ENCODE data around the gene LHX4. TPM values are rescaled to one million over a fixed set of nuclear protein-coding genes. Genes with fewer than 3 reads are reported as not detected.

Gene LHX4
- total RNA-seq, 1 donor from 2014 or later, result not detected

DNA sequence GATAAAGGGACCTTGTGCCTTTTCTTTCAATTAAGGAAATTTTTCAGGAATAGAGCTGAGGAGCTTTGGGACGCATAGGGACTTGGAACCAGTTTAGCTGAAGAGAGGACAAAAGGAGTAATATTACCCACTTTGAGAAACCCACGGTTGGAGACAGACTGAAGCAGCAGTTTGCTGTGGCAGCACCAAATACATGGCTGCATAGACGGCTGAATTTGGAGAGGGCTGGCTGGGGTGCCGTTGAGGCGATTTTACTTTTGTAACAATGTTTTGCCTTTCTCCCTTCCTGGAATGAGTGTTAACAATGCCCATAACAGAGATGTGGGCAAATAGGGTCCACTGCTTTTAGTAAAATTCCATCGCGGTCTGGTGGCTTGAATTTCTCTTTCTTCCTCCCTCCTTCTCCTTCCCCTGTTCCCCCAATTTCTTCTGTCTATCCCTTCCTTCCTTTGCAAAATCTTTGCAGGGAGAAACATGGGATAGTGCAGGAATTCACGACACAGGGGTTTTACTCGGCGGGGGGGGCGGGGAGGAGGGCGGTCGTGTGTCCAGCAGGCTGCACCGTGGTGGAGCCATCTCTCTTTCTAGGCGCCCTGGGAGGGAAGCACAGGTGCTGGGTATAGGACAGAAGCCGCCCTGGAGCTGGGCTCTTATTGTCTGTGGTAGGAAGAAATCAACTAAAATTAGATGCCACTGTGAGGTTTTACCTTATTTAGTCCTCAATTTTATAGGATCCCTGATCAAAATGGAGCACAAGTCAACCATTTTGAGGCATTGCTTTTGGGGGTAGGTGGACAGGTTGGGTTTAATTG, 6.8 kb downstream of the LHX4 start:
- no peak for DNase-seq (ENCODE audit: missing footprints)
- no peak for ATAC-seq
- intact Hi-C loops (cut with DNase I), result no loop called here

DNA sequence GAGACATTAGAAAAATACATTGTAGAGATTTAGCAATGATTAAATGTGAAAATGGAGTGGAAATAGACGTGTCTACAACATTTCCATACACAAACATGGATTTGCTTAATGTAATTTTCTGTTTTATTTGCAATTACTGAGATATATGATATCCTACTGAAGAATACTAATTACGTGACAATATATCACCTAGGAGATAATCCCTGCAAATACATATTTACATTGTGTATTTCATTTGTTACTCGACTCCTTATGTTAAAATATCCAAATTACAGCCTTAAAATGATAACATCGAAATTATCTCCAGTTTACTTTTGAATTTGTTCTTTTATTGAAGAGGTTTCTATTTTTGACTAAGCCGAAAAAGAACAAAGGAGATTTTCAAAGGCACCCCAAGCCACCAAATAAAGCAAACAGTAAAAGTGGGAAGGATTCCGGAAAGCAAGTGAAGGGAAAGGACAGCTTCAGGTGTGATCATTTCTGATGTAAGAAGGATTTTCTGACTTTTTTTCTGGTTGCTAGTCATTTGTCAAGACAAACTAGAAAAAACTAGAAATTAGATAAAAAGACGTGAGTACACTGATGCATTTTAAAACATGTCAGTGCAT, 7.9 kb downstream of the LHX4 start:
- no peak for ATAC-seq
- DNase-seq (ENCODE audit: missing footprints), result no peak
- intact Hi-C loops (cut with DNase I), result no loop called here

DNA sequence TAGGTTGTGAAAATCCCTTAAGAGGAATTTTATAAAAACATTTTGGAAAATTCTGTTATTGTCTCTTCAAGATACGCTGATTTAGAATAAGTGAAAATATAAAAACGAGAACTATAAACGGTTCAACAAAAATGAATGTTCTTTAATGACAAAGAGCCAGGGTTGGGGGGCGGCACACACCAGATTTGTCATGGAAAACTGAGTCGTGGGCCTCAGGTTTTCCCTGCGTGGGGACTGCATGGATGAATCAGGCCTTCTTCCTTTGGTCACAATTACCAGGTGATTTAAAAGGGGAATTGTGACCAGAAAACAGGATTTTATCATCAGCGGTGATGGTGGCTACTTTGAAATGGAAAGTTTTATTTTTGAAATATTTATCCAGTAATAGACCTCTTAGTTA, 8.6 kb downstream of the LHX4 start:
- DNase-seq (ENCODE audit: missing footprints) (no peak), ATAC-seq (no peak)
- intact Hi-C loops (cut with DNase I), result no loop called here

DNA sequence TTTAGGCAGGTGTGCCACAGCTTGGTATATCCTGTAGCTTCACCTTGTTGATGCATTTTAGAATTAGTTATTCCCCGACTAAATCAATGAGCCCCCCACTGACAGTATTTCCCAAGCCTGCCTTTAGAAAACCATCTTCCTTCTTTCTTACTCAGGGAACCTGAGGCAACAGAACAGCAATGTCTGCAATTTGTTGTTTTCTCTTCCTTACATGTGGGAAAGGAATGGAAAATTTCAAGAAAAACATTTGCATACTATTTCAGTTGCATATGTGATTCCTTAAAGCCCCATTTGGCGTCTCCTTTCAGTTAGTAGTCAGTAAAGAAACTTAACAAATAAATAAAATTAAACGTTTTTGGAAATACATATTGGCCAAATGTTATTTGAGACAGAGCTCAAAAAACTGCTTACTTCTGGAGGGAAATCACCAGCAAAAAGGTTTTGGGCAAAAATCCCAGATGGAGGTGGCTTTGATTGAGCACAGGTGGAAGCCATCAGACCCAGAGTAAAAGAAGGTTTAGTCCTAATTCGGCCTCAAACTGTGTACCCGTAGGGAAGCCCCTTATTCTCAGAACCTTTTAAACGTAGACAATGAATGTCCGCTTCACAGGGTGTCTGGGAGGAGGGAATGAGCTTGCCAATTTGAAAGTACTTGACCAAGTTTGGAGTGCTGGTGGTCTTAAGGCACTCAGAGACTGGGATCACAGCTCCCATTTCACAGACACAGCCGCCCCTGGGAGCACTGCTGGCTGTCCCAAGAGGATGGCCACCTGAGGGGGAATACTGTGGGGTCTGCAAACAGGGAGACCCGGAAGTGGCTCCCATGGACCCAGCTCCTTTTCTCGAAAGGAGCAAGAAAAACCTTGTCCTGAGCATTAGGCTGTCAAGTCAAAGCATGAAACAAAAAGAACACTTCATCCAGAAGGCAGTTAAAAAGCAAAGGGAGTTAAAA, 9.4 kb downstream of the LHX4 start:
- ATAC-seq, result no peak
- intact Hi-C loops (cut with DNase I), result no loop called here

DNA sequence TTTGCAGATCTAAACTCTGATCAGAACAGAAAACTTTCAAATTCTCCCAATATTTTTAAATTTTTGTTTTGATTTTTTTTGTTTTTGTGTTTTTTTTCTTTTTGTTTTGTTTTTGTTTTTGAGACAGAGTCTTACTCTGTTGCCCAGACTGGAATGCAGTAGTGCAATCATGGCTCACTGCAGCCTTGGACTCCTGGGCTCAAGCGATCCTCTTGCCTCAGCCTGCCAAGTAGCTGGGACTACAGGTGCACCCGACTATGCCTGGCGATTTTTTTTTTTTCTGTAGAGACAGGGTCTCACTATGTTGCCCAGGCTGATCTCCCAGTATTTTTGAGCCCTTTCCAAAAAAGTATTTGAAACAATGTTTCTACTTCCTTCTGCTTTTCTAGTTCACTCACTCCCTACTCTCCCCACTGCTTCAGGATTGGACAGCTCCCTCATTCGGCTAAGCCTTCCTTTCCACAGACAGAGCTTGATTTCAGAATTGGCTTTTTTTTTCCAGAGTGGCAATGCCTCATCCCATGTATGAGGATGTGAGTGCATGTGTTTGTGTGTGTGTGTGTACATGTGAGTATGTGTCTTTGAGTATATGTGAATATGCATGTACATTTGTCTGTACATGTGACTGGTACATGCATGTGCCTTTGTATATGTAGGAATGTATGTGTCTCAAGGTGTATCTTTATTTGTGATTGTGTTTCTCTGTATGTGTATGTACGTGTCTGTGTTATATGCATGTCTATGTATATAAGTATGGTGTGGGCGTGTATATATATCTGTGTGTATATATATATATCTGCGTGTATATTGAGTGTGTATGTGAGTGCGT, 11.9 kb downstream of the LHX4 start:
- intact Hi-C loops (cut with DNase I), result no loop called here
- ATAC-seq (no peak), DNase-seq (ENCODE audit: missing footprints) (no peak)

More for the DNA sequence above, 9.4 kb downstream of the LHX4 start:
- no peak for DNase-seq (ENCODE audit: missing footprints)

DNA sequence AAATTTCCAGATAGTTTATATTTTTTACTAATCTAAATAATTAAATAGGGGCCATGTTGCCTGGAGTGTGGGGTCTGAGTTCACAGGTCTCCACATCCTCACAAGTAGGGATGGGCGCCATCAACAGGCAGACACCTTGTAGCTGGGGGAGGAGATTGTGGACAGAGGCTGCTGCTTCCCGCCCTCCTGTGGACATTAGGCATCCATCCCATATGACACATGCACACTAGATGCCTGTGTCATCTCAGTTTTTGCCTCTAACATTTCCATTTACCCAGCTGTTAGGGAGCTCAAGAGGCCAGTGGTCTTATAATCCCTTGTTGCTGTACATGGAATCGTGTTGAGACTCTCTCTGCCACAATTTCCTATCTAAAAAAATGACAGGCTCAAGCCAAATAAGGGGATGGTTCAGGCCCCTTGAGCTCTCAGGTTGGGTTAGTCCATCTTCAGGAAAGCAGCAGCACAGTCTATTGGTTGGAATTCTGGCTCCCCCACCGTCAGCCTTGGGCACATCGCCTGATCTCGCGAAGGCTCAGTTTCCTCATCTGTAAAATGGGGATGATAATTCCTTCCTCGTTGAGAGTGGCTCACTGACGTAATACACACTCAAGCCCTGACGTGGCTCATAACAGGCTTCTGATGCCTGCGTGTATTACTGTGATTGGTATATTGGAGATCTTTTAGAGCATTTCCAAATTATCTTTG, 13.6 kb downstream of the LHX4 start:
- DNase-seq (ENCODE audit: missing footprints), result no peak
- no peak for ATAC-seq
- intact Hi-C loops (cut with DNase I), result no loop called here

DNA sequence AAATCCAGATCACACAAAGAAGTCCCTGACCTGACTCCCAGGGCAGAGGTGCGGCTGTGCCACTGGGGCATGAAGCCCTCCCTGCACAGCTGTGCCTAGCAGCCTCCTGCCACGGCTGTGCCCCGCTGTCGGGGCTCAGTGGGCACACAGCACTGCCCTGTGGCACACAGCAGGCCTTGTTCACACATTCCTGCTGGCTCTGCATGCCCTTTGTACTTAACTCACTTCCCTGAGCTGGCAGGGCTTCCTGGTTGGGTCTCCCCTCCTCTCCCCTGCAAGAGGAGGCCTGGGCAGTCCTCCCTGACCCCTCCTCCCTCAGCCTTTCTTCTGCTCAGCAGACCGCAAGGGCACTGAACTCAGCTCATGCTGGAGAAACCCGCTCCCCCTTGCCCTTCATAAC, 14.8 kb downstream of the LHX4 start:
- no peak for DNase-seq (ENCODE audit: missing footprints)
- intact Hi-C loops (cut with DNase I), result no loop called here

DNA sequence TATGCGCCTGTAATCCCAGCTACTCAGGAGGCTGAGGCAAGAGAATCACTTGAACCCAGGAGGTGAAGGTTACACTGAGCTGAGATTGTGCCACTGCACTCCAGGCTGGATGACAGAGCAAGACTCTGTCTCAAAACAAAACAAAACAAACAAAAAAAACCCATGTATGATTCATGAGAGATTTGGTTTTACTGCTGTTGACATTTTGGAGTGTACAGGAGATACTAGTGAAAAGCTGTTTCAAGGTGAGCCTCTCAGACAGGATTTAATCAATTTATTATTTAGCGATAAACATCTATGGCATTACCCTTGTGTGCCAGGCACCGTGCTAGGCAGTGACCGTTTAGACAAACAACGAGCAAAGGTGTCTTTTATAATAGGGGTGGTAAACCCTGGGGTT, 16.5 kb downstream of the LHX4 start:
- no peak for DNase-seq (ENCODE audit: missing footprints)
- no peak for ATAC-seq
- intact Hi-C loops (cut with DNase I), result no loop called here

More for the DNA sequence above, 14.8 kb downstream of the LHX4 start:
- no peak for ATAC-seq

DNA sequence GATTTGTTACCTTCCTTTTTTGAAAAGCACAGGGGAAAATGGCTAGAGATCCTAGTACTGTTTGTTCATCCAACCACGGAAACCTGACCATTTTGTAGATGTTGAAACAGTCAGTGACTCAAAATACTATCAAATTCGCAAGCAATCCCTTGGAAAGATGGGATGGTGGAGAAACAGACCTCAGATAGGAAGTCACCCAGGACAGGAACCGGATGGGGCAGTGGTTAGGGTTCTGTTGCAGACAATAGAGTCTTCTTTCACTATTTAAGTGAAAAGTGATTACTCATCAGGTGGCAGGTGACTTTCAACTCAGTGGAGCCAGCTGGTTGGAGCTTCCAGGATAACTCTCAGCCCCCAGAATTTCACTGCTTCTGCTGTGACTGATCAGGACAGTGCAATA, 17.0 kb downstream of the LHX4 start:
- no peak for ATAC-seq
- no peak for DNase-seq (ENCODE audit: missing footprints)
- intact Hi-C loops (cut with DNase I), result no loop called here

DNA sequence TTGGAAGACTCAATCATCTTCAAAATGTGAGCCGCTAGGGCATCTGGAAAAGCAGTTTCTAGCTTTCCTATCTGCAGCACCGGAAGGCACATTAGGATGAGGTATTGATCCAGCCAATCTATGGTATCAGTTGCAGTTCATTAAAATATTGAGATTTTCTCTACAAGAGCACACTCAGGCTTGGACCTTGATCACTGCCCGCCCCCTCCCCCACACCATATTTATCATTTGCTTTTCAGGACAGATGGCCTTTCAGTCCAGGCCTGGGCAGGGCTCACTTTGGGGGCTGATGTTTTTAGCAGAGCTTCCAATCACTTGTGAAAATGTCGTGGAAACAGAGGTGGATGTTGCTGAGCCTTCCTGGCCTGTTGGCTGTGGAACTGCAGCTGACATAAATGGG, 17.5 kb downstream of the LHX4 start:
- intact Hi-C loops (cut with DNase I), result no loop called here
- ATAC-seq, result no peak
- DNase-seq (ENCODE audit: missing footprints), result no peak

DNA sequence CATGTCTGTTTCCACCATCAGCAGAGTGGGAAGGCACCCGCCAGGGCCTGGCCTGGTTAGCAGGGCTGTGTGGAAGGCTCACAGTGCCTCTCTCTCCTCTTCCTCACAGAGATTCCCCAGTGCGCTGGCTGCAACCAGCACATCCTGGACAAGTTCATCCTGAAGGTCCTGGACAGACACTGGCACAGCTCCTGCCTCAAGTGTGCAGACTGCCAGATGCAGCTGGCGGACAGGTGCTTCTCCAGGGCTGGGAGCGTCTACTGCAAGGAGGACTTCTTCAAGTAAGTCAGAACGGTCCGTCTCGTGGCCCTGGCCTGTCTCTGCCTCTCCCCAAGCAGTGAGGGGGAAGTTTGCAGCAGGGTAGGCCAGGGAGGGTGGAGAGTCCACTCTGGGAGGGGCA, 18.1 kb downstream of the LHX4 start:
- intact Hi-C loops (cut with DNase I), result no loop called here
- ATAC-seq (no peak), DNase-seq (ENCODE audit: missing footprints) (no peak)

DNA sequence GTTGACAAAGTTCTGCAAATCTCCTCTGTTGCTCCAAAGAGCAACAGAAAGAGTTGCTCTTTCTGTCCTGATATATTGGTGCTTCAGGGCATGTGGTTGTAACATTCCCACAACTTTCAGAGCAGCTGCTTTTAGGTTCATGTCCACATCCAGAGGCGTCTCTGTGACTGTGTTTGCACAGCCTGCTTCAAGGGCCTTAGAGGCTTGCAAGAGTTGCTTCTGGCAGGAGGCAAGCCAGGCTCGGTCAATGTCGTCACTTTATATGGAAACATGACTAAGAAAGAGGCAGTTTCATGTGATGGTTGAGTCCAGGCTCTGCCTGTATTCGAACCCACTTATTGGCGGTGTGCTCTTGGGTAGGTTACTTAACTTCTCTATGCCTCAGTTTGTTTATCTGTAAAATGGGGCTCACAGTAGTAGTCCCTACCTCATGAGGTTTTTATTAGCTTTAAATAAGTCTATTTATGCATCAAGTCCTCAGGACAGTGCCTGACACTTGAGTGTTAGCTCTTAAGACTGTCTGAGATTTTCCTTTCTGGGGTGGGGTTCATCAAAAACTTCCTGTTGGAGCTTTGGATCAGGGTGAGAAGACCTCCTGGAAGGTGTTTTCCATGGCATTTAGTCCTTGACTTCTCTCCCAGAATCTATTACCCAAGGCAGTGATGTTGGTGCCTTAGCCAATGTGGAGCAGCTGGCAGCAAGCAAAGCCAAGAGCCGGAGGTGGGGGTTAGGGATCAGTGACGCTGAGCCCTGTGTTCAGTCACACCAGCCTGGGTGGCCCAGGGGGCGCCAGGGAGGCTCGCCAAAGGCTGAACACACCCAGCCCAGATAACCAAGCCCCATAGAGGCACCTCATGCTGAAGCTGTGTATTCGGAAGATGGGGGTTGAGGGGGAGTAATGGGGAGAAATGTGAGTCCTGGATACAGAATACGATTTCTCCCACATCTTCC, 18.9 kb downstream of the LHX4 start:
- ATAC-seq (no peak), DNase-seq (ENCODE audit: missing footprints) (no peak)
- intact Hi-C loops (cut with DNase I), result no loop called here

DNA sequence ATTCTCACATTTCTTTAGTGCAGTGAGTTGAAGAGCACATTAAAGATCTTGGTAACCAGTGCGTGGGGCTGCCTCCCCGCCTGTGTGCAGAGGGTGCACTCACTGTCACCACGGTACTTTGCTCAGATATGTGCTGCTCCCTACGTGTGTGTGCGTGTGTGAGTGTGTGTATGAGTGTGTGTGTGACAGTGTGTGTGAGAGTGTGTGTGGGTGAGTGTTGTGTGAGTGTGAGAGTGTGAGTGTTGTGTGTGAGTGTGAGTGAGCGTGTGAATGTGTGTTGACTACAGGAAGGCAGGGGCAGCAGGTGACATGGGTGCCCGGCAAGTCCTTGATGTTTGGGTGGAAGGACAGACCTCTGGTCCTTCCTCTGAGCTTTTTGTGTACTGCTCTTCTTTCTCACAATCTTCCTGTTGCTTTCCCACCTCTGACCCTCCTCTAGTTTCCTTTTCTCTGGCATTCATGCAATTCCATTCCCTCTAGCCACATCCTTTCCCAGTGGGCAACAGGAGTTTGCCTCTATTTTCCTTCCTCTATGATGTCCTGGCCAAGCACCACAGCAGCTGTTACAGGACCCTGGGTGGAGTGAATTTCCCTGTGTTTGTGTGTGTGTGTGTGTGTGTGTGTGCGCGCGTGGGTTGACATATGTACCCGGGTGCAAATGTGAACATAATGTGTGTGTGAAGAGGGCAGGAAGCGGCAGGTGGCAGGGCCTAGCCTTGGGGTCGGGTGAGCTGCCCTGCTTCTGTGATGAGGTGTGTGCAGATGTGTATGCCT, 19.8 kb downstream of the LHX4 start:
- no peak for ATAC-seq
- intact Hi-C loops (cut with DNase I), result loop anchor here (5.0 kb wide), 1 partner anchor 227 kb away; no protein-coding TSS in a partner anchor
- no peak for DNase-seq (ENCODE audit: missing footprints)

DNA sequence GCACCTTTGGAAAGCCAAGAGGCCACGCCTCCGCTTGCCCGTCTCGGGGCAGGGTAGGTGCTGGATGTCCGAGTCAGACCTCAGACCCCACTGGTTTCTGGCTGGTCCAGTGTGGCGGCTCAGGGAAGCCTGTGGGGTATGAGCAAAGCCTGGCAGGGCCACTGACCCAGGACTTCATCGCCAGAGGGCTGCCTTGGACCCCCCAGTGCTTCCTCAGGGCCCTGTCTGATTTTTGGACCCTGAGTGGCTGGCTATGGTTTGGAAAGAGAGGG, 20.4 kb downstream of the LHX4 start:
- DNase-seq (ENCODE audit: missing footprints), result no peak
- no peak for ATAC-seq
- intact Hi-C loops (cut with DNase I), result loop anchor here (5.0 kb wide), 1 partner anchor 227 kb away; no protein-coding TSS in a partner anchor

DNA sequence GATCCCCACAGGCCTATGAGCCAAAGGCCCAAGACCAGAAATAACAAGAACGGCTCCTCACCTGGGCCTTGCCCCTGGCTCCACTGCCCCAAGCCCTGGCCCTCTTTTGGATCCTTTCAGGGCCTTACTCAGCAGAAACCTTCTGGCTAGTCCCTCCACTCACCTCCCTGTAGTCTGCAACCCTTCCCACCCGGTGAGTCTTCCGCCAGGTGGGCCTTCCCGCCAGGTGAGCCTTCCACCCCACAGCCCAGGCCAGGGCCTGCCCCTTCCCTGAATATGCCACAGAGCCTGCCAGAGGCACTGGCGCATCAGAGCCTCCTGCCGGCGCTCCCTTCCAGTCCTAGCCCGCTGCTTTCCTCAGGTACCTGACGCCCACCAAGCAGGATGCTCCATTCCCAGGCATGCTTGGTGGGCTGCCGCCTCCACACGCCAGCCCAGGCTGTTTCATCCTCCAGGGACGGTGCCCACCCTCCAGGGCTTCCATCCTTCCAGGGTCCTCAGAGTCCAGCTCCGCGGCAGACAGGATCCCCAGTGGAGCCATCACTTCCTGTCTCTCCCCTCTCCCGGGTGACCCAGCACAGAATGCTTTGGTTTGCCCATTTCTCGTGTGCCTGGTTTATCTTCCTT, 20.9 kb downstream of the LHX4 start:
- DNase-seq (ENCODE audit: missing footprints), result no peak
- intact Hi-C loops (cut with DNase I), result loop anchor here (5.0 kb wide), 1 partner anchor 226 kb away; no protein-coding TSS in a partner anchor
- ATAC-seq, result no peak

All from Right ventricle myocardium inferior (tissue), 1 donor.